NCI-H187 treated with DMSO at 0.1 percent for 48 hours (cell line): ENCODE data around the gene IQSEC2.

Source experiments
- DNase-seq: peaks from one replicate; lab custom pipeline; 2025; lab: John Stamatoyannopoulos, UW

Gene IQSEC2

GRCh38 chrX:53266914-53267313, 14.5 kb downstream of the IQSEC2 start:
- no peak for DNase-seq

- DNase-seq = no peak
Observed at GRCh38 chrX:53265771-53266574, 15.4 kb downstream of the IQSEC2 start.

- DNase-seq = no peak
Observed at GRCh38 chrX:53263597-53264094, 17.7 kb downstream of the IQSEC2 start.

GRCh38 chrX:53262918-53263394, 18.4 kb downstream of the IQSEC2 start:
- DNase-seq = no peak

GRCh38 chrX:53262189-53262917, 19.0 kb downstream of the IQSEC2 start:
- DNase-seq = no peak

- no peak for DNase-seq
Observed at GRCh38 chrX:53261355-53261972, 19.9 kb downstream of the IQSEC2 start.

- no peak for DNase-seq
Observed at GRCh38 chrX:53260836-53261235, 20.5 kb downstream of the IQSEC2 start.

GRCh38 chrX:53257670-53258423, 23.5 kb downstream of the IQSEC2 start:
- no peak for DNase-seq

- DNase-seq = no peak
Observed at GRCh38 chrX:53257166-53257565, 24.2 kb downstream of the IQSEC2 start.

GRCh38 chrX:53256446-53257041, 24.8 kb downstream of the IQSEC2 start:
- DNase-seq = no peak

GRCh38 chrX:53255738-53256191, 25.6 kb downstream of the IQSEC2 start:
- no peak for DNase-seq

GRCh38 chrX:53254570-53255461, 26.6 kb downstream of the IQSEC2 start:
- DNase-seq = no peak

- DNase-seq = no peak
Observed at GRCh38 chrX:53253293-53254020, 27.9 kb downstream of the IQSEC2 start.

- DNase-seq = no peak
Observed at GRCh38 chrX:53251307-53251706, 30.1 kb downstream of the IQSEC2 start.

- no peak for DNase-seq
Observed at GRCh38 chrX:53250556-53250955, 30.8 kb downstream of the IQSEC2 start.

- no peak for DNase-seq
Observed at GRCh38 chrX:53249408-53250042, 31.9 kb downstream of the IQSEC2 start.

- no peak for DNase-seq
Observed at GRCh38 chrX:53247928-53248327, 33.5 kb downstream of the IQSEC2 start.

- no peak for DNase-seq
Observed at GRCh38 chrX:53246231-53246630, 35.2 kb downstream of the IQSEC2 start.

GRCh38 chrX:53244610-53245009, 36.8 kb downstream of the IQSEC2 start:
- no peak for DNase-seq
